Endothelial cell (in vitro differentiated cells): ENCODE data around the gene CDIP1. TPM values are rescaled to one million over a fixed set of nuclear protein-coding genes. Genes with fewer than 3 reads are reported as not detected.

Source experiments
- DNase-seq: peaks from one replicate; pipeline ENCODE4 v3.0.0; 2021; ENCODE audit warnings: low spot score
- H3K27ac Mint-ChIP-seq: one replicate; pipeline ENCODE4 v1.8.0; 2021; ENCODE audit warnings: mixed read lengths, inconsistent platforms; ENCODE audit not compliant: unreplicated experiment
- H3K27me3 Mint-ChIP-seq: one replicate; pipeline ENCODE4 v1.8.0; 2021; ENCODE audit warnings: mild to moderate bottlenecking, moderate library complexity, mixed read lengths, inconsistent platforms; ENCODE audit not compliant: unreplicated experiment
- H3K36me3 Mint-ChIP-seq: one replicate; pipeline ENCODE4 v1.8.0; 2021; ENCODE audit warnings: mild to moderate bottlenecking, low read depth, mixed read lengths, inconsistent platforms; ENCODE audit not compliant: unreplicated experiment
- H3K4me1 Mint-ChIP-seq: one replicate; pipeline ENCODE4 v1.8.0; 2021; ENCODE audit warnings: mild to moderate bottlenecking, mixed read lengths, inconsistent platforms; ENCODE audit not compliant: unreplicated experiment
- H3K4me3 Mint-ChIP-seq: one replicate; pipeline ENCODE4 v1.8.0; 2021; ENCODE audit warnings: mild to moderate bottlenecking, mixed read lengths, inconsistent platforms; ENCODE audit not compliant: unreplicated experiment
- H3K9me3 Mint-ChIP-seq: one replicate; pipeline ENCODE4 v1.8.0; 2021; ENCODE audit warnings: mixed read lengths, inconsistent platforms; ENCODE audit not compliant: unreplicated experiment
- total RNA-seq: library from RNA; stranded (reverse); fragmentation: NEBNext Ultra II Directional; extraction: Animal tissue kit (Norgen Biotek cat#: 25700); gene quantifications from one replicate; pipeline ENCODE4 v1.2.1, GENCODE V29; 2021; ENCODE audit not compliant: unreplicated experiment
- TF ChIP-seq, protein P1 (sequence below): fragments of 200-600 bp; sonication (generic); IDR thresholded peaks from one replicate; pipeline ENCODE4 v1.5.0; 2021; ENCODE audit warnings: antibody characterized with exemption; ENCODE audit not compliant: unreplicated experiment

Gene CDIP1
- total RNA-seq, 1 donor from 2014 or later = 25.6 TPM

- Mint-ChIP-seq H3K36me3 (peaks cover 22% of the 10 kb centered on the region), H3K27me3 (no peaks in the 10 kb centered on the region), H3K4me3 (no peak overlapping the region), H3K9me3 (no peaks in the 10 kb centered on the region), H3K4me1 (peaks cover 43% of the 10 kb centered on the region), H3K27ac (no peak overlapping the region)
- TF ChIP-seq, protein P1, sequence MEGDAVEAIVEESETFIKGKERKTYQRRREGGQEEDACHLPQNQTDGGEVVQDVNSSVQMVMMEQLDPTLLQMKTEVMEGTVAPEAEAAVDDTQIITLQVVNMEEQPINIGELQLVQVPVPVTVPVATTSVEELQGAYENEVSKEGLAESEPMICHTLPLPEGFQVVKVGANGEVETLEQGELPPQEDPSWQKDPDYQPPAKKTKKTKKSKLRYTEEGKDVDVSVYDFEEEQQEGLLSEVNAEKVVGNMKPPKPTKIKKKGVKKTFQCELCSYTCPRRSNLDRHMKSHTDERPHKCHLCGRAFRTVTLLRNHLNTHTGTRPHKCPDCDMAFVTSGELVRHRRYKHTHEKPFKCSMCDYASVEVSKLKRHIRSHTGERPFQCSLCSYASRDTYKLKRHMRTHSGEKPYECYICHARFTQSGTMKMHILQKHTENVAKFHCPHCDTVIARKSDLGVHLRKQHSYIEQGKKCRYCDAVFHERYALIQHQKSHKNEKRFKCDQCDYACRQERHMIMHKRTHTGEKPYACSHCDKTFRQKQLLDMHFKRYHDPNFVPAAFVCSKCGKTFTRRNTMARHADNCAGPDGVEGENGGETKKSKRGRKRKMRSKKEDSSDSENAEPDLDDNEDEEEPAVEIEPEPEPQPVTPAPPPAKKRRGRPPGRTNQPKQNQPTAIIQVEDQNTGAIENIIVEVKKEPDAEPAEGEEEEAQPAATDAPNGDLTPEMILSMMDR = no peak
- no peak for DNase-seq
Measured at GRCh38 chr16:4499196-4499555, 39.4 kb downstream of the CDIP1 start.

DNA sequence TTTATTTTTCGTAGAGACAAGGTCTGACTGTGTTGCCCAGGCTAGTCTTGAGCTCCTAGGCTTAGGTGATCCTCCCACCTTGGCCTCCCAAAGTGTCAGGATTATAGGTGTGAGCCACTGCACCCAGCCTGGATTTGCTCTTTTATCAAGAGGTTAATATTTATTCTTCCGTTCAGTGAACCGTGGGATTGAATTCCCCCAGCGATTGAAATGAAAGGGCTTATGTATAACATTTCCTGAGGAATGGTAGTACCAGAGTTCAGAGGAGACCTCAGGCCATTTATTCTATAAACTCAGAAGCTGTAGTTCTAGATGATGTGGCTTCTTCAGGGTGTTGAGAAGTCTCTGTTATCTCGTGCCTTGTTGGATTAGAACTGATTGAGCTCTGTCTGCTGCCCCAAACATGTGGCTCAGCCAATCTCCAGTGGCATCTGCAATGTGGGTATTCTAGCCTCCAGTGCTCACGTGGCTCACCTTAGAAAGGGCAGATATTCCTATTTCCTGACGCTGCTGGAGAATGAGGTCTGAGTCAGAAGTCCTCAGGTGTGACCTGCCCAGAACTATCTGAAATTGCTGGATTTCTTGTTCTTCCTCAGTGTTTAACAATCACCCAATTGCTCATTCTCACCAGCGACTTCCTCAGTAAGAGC, 39.9 kb downstream of the CDIP1 start:
- peaks cover 41% of the 10 kb centered on the region for H3K4me1 Mint-ChIP-seq
- H3K4me3 Mint-ChIP-seq = no peak overlapping the region
- DNase-seq = no peak
- peaks cover 22% of the 10 kb centered on the region for H3K36me3 Mint-ChIP-seq
- no peaks in the 10 kb centered on the region for H3K27me3 Mint-ChIP-seq
- no peaks in the 10 kb centered on the region for H3K9me3 Mint-ChIP-seq
- peak overlapping the region; percentile 10 for H3K27ac Mint-ChIP-seq
- TF ChIP-seq, protein P1 = no peak

- H3K27me3 Mint-ChIP-seq = peaks cover 4% of the 10 kb centered on the region
- H3K27ac Mint-ChIP-seq = no peak overlapping the region
- H3K36me3 Mint-ChIP-seq = peaks cover 30% of the 10 kb centered on the region
- TF ChIP-seq, protein P1 = no peak
- no peaks in the 10 kb centered on the region for H3K9me3 Mint-ChIP-seq
- no peak overlapping the region for H3K4me3 Mint-ChIP-seq
- DNase-seq = no peak
- H3K4me1 Mint-ChIP-seq = peaks cover 30% of the 10 kb centered on the region
Measured at GRCh38 chr16:4496305-4496704, 42.3 kb downstream of the CDIP1 start.

- Mint-ChIP-seq H3K36me3 (peaks cover 29% of the 10 kb centered on the region), H3K4me3 (no peak overlapping the region), H3K27me3 (peaks cover 4% of the 10 kb centered on the region), H3K4me1 (peaks cover 24% of the 10 kb centered on the region), H3K27ac (no peak overlapping the region), H3K9me3 (no peaks in the 10 kb centered on the region)
- no peak for DNase-seq
- TF ChIP-seq, protein P1 = no peak
Measured at GRCh38 chr16:4495766-4496165, 42.8 kb downstream of the CDIP1 start.

DNA sequence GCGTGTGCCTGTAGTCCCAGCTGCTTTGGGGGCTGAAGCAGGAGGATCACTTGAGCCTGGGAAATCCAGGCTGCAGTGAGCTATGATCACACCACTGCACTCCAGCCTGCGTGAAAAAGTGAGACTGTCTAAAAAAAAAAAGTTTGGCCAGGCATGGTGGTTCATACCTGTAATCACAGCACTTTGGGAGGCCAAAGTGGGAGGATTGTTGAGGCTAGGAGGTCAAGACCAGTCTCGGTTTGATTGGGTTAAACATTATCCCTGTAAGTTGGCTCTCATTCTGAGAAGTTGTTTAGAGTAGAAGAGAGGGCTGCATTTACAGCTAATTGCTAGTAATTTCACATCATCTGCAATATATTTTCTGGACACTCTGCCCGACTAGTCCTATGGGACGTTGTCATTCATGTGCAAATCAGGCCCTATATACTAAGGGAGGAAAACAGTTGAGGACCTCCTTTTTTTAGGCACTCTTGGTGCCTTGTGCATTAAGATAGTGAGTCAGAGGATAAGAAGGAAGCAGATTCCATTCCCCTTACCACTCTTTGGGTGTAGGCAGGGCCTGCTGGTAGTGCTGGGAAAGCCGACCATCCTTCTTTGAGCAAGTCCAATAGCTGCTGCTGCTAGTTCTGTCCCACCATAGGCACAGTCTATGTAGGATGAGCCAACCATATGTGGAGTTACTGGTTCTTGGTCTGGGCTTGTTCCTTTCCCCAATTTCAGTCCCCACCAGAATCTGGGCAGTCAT, 43.7 kb downstream of the CDIP1 start:
- H3K27ac Mint-ChIP-seq = no peak overlapping the region
- H3K36me3 Mint-ChIP-seq = peaks cover 32% of the 10 kb centered on the region
- H3K27me3 Mint-ChIP-seq = peaks cover 4% of the 10 kb centered on the region
- peaks cover 16% of the 10 kb centered on the region for H3K4me1 Mint-ChIP-seq
- no peaks in the 10 kb centered on the region for H3K9me3 Mint-ChIP-seq
- TF ChIP-seq, protein P1 = no peak
- no peak overlapping the region for H3K4me3 Mint-ChIP-seq
- no peak for DNase-seq
